Fibroblast of peridontal ligament (primary cell): ENCODE results near the gene GSTO2.

ENCODE experiments used
- DNase-seq: peaks from one replicate; pipeline ENCODE4 v3.0.0-alpha.2; 2010; ENCODE audit errors: extremely low read depth

Gene GSTO2

GRCh38 chr10:104279550-104280259 is 10.7 kb downstream of the GSTO2 start:
- DNase-seq, result no peak

GRCh38 chr10:104281694-104282093 is 12.7 kb downstream of the GSTO2 start:
- DNase-seq, result no peak

- no peak for DNase-seq
Observed at GRCh38 chr10:104284846-104285245, 15.9 kb downstream of the GSTO2 start.

- no peak for DNase-seq
Observed at GRCh38 chr10:104286939-104287338, 18.0 kb downstream of the GSTO2 start.

GRCh38 chr10:104288355-104288754 is 19.4 kb downstream of the GSTO2 start:
- DNase-seq, result no peak

- peak; percentile 85 for DNase-seq
Observed at GRCh38 chr10:104291439-104291951, 22.5 kb downstream of the GSTO2 start.

GRCh38 chr10:104293011-104293410 is 24.0 kb downstream of the GSTO2 start:
- no peak for DNase-seq

- no peak for DNase-seq
Observed at GRCh38 chr10:104293781-104294321, 24.9 kb downstream of the GSTO2 start.

GRCh38 chr10:104296687-104297436 is 27.9 kb downstream of the GSTO2 start:
- no peak for DNase-seq

- peak; percentile 47 for DNase-seq
Observed at GRCh38 chr10:104297697-104298660, 29.0 kb downstream of the GSTO2 start.

- DNase-seq, result no peak
Observed at GRCh38 chr10:104299031-104299904, 30.3 kb downstream of the GSTO2 start.

GRCh38 chr10:104300002-104300735 is 31.2 kb downstream of the GSTO2 start:
- DNase-seq, result peak; percentile 96

GRCh38 chr10:104300736-104301292 is 31.8 kb downstream of the GSTO2 start:
- peak; percentile 96 for DNase-seq

GRCh38 chr10:104301907-104302690 is 33.1 kb downstream of the GSTO2 start:
- peak; percentile 30 for DNase-seq

- DNase-seq, result no peak
Observed at GRCh38 chr10:104303594-104304355, 34.8 kb downstream of the GSTO2 start.

- DNase-seq, result no peak
Observed at GRCh38 chr10:104304356-104304745, 35.4 kb downstream of the GSTO2 start.

GRCh38 chr10:104304927-104305326 is 35.9 kb downstream of the GSTO2 start:
- no peak for DNase-seq

- DNase-seq, result no peak
Observed at GRCh38 chr10:104306897-104307296, 37.9 kb downstream of the GSTO2 start.
